ENCODE results near the gene PSAPL1. TPM values are rescaled to one million over a fixed set of nuclear protein-coding genes. Genes with fewer than 3 reads are reported as not detected.

Gene PSAPL1
- total RNA-seq, 5 donors from 2014 or later (not counting 1 experiment from before 2014, with no cell fraction given) = not detected

DNA sequence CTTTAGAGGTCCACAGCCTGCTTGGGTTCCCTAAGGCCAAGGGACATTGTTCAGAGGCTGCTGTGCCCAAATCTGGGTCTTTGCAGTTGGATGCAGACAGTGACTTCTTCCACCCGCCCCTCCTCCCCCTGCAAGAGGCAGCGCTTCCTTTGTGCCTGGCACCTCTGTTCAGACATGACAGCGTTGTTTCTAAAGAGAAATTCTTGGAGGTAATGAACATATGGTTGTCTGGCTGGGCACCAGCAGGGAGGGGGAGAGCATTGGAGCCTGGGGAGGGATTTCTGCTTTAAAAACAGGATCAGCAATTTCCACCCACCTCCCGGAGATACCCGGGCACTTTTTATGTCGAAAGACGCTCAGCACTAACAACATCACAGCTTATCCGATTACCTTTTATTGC, 51.5 kb downstream of the PSAPL1 start:
- POLR2A ChIA-PET = no interaction called here
- no peaks in the 10 kb centered on the region for H3K4me1 ChIP-seq (ENCODE audit: control insufficient read depth in 1 of 2, extremely low read depth in 1 of 2, insufficient read depth in 2 of 2, low read length in 2 of 2)
- no peak for DNase-seq

DNA sequence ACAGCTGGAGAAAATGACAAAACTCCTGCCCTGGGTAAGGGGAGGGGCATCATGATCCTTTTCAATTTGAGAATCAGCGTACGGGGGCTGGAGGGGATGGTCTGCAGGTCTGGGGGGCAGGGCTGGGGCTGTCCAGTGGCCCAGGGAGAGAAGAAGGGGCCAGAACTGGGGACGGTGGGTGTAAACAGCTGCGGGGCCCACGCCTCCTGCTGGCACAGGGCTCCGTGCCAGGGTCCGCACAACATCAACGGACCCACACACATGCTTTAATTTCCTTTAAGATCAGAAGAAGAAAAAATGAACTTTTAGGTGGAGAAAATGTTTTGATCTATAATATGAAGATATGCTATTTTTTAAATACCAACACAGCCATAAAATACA, 52.1 kb downstream of the PSAPL1 start:
- peaks cover 0 to 3% (median 0%) of the 10 kb centered on the region in 3 donors for H3K9me3 Mint-ChIP-seq
- Histone ChIP-seq H3K27me3 (replicated peaks in 1 of 2; ENCODE audit: control insufficient read depth in 2 of 2, extremely low read depth in 1 of 2, insufficient read depth in 2 of 2, low read length in 1 of 2) (peaks cover 0 to 34% of the 10 kb centered on the region in 2 experiments), H3K36me3 (ENCODE audit: control insufficient read depth in 2 of 2, extremely low read depth in 1 of 2, insufficient read depth in 1 of 2, low read length in 1 of 2) (no peaks in the 10 kb centered on the region), H3K4me1 (ENCODE audit: control insufficient read depth in 1 of 2, extremely low read depth in 1 of 2, insufficient read depth in 2 of 2, low read length in 2 of 2) (no peaks in the 10 kb centered on the region), H3K27ac (ENCODE audit: low read length) (no peak overlapping the region), H3K4me3 (ENCODE audit: control insufficient read depth in 1 of 2, extremely low read depth in 1 of 2, low read length in 1 of 2) (no peak overlapping the region), H3K9me3 (no peaks in the 10 kb centered on the region)
- no peaks in the 10 kb centered on the region for H3K4me1 Mint-ChIP-seq
- DNase-seq = no peak
- no peak overlapping the region for H3K4me3 Mint-ChIP-seq
- CTCF ChIA-PET = no interaction called here
- 56% methylated on average over 2 of the region's 8 CpGs for WGBS (ENCODE audit: insufficient coverage)
- peaks cover 9 to 29% of the 10 kb centered on the region in 2 donors for H3K27me3 Mint-ChIP-seq
- no peak for ATAC-seq (replicated peaks in 1 of 4)
- H3K36me3 Mint-ChIP-seq = no peaks in the 10 kb centered on the region
- POLR2A ChIA-PET = no interaction called here
- H3K27ac Mint-ChIP-seq = no peak overlapping the region

More for the DNA sequence above, 51.5 kb downstream of the PSAPL1 start:
- H3K27me3 Mint-ChIP-seq = peaks cover 6 to 22% of the 10 kb centered on the region in 2 donors
- peaks cover 0 to 34% of the 10 kb centered on the region in 2 experiments for H3K27me3 ChIP-seq (replicated peaks in 1 of 2; ENCODE audit: control insufficient read depth in 2 of 2, extremely low read depth in 1 of 2, insufficient read depth in 2 of 2, low read length in 1 of 2)
- no peaks in the 10 kb centered on the region for H3K36me3 ChIP-seq (ENCODE audit: control insufficient read depth in 2 of 2, extremely low read depth in 1 of 2, insufficient read depth in 1 of 2, low read length in 1 of 2)
- H3K4me1 Mint-ChIP-seq = no peaks in the 10 kb centered on the region
- no peak overlapping the region for H3K4me3 Mint-ChIP-seq
- no peak for ATAC-seq (replicated peaks in 1 of 4)
- no peak overlapping the region for H3K27ac ChIP-seq (ENCODE audit: low read length)
- peaks cover 0 to 7% (median 0%) of the 10 kb centered on the region in 3 donors for H3K9me3 Mint-ChIP-seq
- no peak overlapping the region for H3K4me3 ChIP-seq (ENCODE audit: control insufficient read depth in 1 of 2, extremely low read depth in 1 of 2, low read length in 1 of 2)
- CTCF ChIA-PET = no interaction called here
- H3K36me3 Mint-ChIP-seq = no peaks in the 10 kb centered on the region
- 97% methylated on average over 5 of the region's 8 CpGs for WGBS (ENCODE audit: insufficient coverage)
- H3K27ac Mint-ChIP-seq = no peak overlapping the region
- H3K9me3 ChIP-seq = no peaks in the 10 kb centered on the region

DNA sequence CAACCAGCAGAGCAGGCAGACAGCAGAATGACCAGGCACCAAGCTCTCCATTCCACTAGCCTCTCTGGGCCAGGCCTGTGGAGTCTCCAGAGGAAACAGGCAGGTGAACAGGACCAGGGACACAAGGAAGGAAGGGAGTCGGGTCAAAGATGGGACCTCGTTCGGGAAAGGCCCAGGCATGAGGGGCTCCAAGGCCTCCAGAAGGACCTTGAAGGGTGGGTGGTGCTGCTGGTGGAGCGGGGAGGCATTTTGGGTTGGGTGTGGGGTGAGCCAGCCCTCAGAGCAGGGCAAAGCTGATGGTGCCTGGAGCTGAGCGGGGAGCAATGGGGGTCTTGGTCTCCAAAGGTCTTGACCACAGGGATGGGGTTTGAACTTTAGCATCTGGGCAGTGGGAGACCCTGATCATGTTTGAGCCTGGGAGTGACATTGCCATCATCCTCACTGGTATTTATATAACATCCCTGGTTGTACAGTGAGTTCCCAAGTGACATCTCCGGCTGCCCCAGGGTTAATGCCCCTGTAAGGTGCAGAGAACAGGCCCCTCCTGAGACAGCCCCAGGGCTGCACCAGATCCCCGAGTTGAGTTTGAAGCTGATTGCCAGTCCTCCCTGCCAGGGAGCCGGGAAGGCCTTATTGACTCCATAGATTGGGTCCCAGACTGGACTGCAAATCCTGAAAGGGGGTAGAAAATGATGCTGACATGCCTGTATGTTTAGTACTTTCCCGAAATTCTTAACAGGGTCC, 52.7 kb downstream of the PSAPL1 start:
- no peaks in the 10 kb centered on the region for H3K36me3 Mint-ChIP-seq
- no peak for ATAC-seq (replicated peaks in 1 of 4)
- H3K9me3 Mint-ChIP-seq = no peaks in the 10 kb centered on the region
- no peak overlapping the region for H3K4me3 Mint-ChIP-seq
- Histone ChIP-seq H3K27me3 (replicated peaks in 1 of 2; ENCODE audit: control insufficient read depth in 2 of 2, extremely low read depth in 1 of 2, insufficient read depth in 2 of 2, low read length in 1 of 2) (peaks cover 0 to 39% of the 10 kb centered on the region in 2 experiments), H3K9me3 (no peaks in the 10 kb centered on the region), H3K4me3 (ENCODE audit: control insufficient read depth in 1 of 2, extremely low read depth in 1 of 2, low read length in 1 of 2) (no peak overlapping the region), H3K4me1 (ENCODE audit: control insufficient read depth in 1 of 2, extremely low read depth in 1 of 2, insufficient read depth in 2 of 2, low read length in 2 of 2) (no peaks in the 10 kb centered on the region), H3K27ac (ENCODE audit: low read length) (no peak overlapping the region), H3K36me3 (ENCODE audit: control insufficient read depth in 2 of 2, extremely low read depth in 1 of 2, insufficient read depth in 1 of 2, low read length in 1 of 2) (no peaks in the 10 kb centered on the region)
- no peaks in the 10 kb centered on the region for H3K4me1 Mint-ChIP-seq
- CTCF ChIA-PET = no interaction called here
- POLR2A ChIA-PET = no interaction called here
- no peak overlapping the region for H3K27ac Mint-ChIP-seq
- no peak for DNase-seq
- peaks cover 13 to 34% of the 10 kb centered on the region in 2 donors for H3K27me3 Mint-ChIP-seq
- WGBS (ENCODE audit: insufficient coverage) = 74% methylated on average over 7 of the region's 9 CpGs

DNA sequence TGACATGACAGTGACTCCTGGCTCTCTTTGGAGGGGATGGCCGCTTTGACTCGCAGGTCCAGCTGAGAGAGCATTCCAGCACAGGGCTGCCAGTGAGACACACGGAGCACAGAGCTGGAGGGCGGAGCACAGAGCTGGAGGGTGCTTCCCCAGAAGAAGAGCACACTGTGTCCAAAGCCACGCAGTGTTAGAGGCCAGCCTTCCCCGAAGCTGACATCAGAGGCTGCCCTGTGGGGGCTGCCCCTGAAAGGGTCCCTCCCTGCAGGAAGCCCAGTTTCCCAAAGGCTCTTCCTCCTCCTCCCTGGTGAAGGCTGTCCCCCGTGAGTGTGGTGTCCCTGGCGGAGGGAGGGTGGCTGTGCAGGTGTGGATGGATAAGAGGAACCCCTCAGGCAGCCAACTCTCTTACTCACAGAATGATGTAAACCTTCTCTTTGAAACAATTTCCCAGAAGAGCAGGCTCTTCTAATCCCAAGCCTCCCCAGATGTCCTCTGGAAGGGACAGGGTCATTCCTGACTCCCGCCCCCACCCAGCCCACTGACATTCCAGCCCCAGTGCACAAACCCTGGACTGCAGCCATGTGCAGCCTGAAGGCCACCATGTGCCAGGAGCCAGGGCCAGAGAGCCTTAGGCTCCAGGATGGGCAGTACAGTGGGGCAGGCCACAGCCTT, 53.4 kb downstream of the PSAPL1 start:
- 76% methylated on average over 7 of the region's 9 CpGs for WGBS (ENCODE audit: insufficient coverage)
- DNase-seq = no peak

More for the DNA sequence above, 53.4 kb downstream of the PSAPL1 start:
- no peak overlapping the region for H3K4me3 Mint-ChIP-seq
- H3K27ac Mint-ChIP-seq = no peak overlapping the region
- CTCF ChIA-PET = no interaction called here
- no peak for ATAC-seq (replicated peaks in 1 of 4)
- H3K4me1 Mint-ChIP-seq = no peaks in the 10 kb centered on the region
- no peak overlapping the region for H3K4me3 ChIP-seq (ENCODE audit: control insufficient read depth in 1 of 2, extremely low read depth in 1 of 2, low read length in 1 of 2)
- POLR2A ChIA-PET = no interaction called here
- no peaks in the 10 kb centered on the region for H3K36me3 Mint-ChIP-seq
- no peaks in the 10 kb centered on the region for H3K9me3 Mint-ChIP-seq
- peaks cover 15 to 39% of the 10 kb centered on the region in 2 donors for H3K27me3 Mint-ChIP-seq
- no peaks in the 10 kb centered on the region for H3K9me3 ChIP-seq
- no peaks in the 10 kb centered on the region for H3K36me3 ChIP-seq (ENCODE audit: control insufficient read depth in 2 of 2, extremely low read depth in 1 of 2, insufficient read depth in 1 of 2, low read length in 1 of 2)
- peaks cover 0 to 39% of the 10 kb centered on the region in 2 experiments for H3K27me3 ChIP-seq (replicated peaks in 1 of 2; ENCODE audit: control insufficient read depth in 2 of 2, extremely low read depth in 1 of 2, insufficient read depth in 2 of 2, low read length in 1 of 2)
- no peaks in the 10 kb centered on the region for H3K4me1 ChIP-seq (ENCODE audit: control insufficient read depth in 1 of 2, extremely low read depth in 1 of 2, insufficient read depth in 2 of 2, low read length in 2 of 2)
- H3K27ac ChIP-seq (ENCODE audit: low read length) = no peak overlapping the region

Other genes starting within 250 kb of the PSAPL1 start
- gene SORCS2, start 242.4 kb downstream of the PSAPL1 start, total RNA-seq = under 1 TPM in 1 of 5 donors, not detected in 4; 0.22 TPM